Endothelial cell of umbilical vein (primary cell): Measurements from ENCODE around the gene TADA2B. TPM values are rescaled to one million over a fixed set of nuclear protein-coding genes. Genes with fewer than 3 reads are reported as not detected.

ENCODE experiments used
- BruUV-seq: library from RNA; stranded (reverse); fragments of 400-500 nt; replicated peaks from 2 replicates; lab custom pipeline; 2021; lab: Mats Ljungman, UMichigan
- CTCF ChIA-PET: fragments of 300-600, 350-600 bp; sonication (Branson Sonifier 250); formaldehyde crosslinking; loops from one replicate; lab custom pipeline; 2021; ENCODE audit warnings: antibody characterized with exemption, inconsistent platforms; lab: Charles Lee
- POLR2A ChIA-PET: fragments of 300-600, 350-600 bp; sonication (Branson Sonifier 250); formaldehyde crosslinking; loops from one replicate; lab custom pipeline; 2021; ENCODE audit warnings: antibody characterized with exemption, inconsistent platforms; lab: Charles Lee
- DNase-seq: peaks from one replicate; pipeline ENCODE4 v3.0.0-alpha.2; 2011; ENCODE audit warnings: low read depth, low spot score
- FAIRE-seq: peaks from 2 replicates; lab custom pipeline; 2011; peaks lifted over from hg19 to GRCh38; lab: Jason Lieb, UNC
- H2AFZ ChIP-seq: 2 replicates; pipeline ENCODE4 v1.6.0; 2012; ENCODE audit warnings: low read depth, low read length, control low read depth, inconsistent platforms
- H3K27ac ChIP-seq: 2 replicates; pipeline ENCODE4 v1.5.1; 2011; ENCODE audit warnings: low read depth, mild to moderate bottlenecking, control low read depth, low read length, moderate library complexity; ENCODE audit not compliant: insufficient read depth
- H3K27me3 ChIP-seq, 2 experiments: 2 replicates each; pipeline versions ENCODE4 v1.6.0 to v1.6.1; 2011; ENCODE audit warnings: low read length in 2 of 2, mixed read lengths in 1 of 2; ENCODE audit not compliant: control insufficient read depth in 2 of 2, insufficient read depth in 2 of 2
- H3K36me3 ChIP-seq, 2 experiments: 2 replicates in 1 of 2; 3 replicates in 1 of 2; pipeline ENCODE4 v1.5.1; 2011; ENCODE audit warnings: low read length in 2 of 2, mild to moderate bottlenecking in 1 of 2, moderate library complexity in 1 of 2; ENCODE audit not compliant: control insufficient read depth in 2 of 2, insufficient read depth in 2 of 2; ENCODE audit errors: extremely low read depth in 1 of 2
- H3K4me1 ChIP-seq: 3 replicates; pipeline ENCODE4 v1.5.1; 2011; ENCODE audit warnings: mild to moderate bottlenecking, low read length; ENCODE audit not compliant: control insufficient read depth, insufficient read depth; ENCODE audit errors: extremely low read depth
- H3K4me2 ChIP-seq: 2 replicates; pipeline ENCODE4 v1.6.1; 2011; ENCODE audit warnings: low read length, control low read depth, mixed read lengths; ENCODE audit not compliant: insufficient read depth
- H3K4me3 ChIP-seq, 3 experiments: fragments of 200-600 bp in 1 of 3; sonication (generic), shearing (Covaris generic) in 1 of 3; replicated peaks in 1 of 3; 2 replicates each; pipeline ENCODE4 v1.5.1; 2011 to 2016; ENCODE audit warnings: control low read depth in 3 of 3, low read length in 3 of 3, mild to moderate bottlenecking in 2 of 3, inconsistent platforms in 1 of 3, low read depth in 1 of 3, moderate library complexity in 1 of 3; ENCODE audit not compliant: insufficient read depth in 1 of 3
- H3K79me2 ChIP-seq: 2 replicates; pipeline ENCODE4 v1.6.0; 2012; ENCODE audit warnings: low read length, inconsistent platforms; ENCODE audit not compliant: control insufficient read depth, insufficient read depth
- H3K9ac ChIP-seq: replicated peaks from 2 replicates; pipeline ENCODE3; 2011; ENCODE audit warnings: low read length, control low read depth; ENCODE audit not compliant: insufficient read depth; ENCODE audit errors: extremely low read depth
- H3K9me1 ChIP-seq: replicated peaks from 3 replicates; pipeline ENCODE4 v1.6.0; 2011; ENCODE audit warnings: mild to moderate bottlenecking, low read length; ENCODE audit not compliant: control insufficient read depth, insufficient read depth; ENCODE audit errors: extremely low read depth
- H3K9me3 ChIP-seq: replicated peaks from 2 replicates; pipeline ENCODE4 v1.5.1; 2012; ENCODE audit warnings: low read length, inconsistent platforms; ENCODE audit not compliant: control insufficient read depth, insufficient read depth
- H4K20me1 ChIP-seq: replicated peaks from 2 replicates; pipeline ENCODE3; 2011; ENCODE audit warnings: mild to moderate bottlenecking, low read length; ENCODE audit not compliant: control insufficient read depth, insufficient read depth; ENCODE audit errors: extremely low read depth
- EZH2 ChIP-seq: IDR thresholded peaks from 2 replicates; pipeline ENCODE4 v1.6.1; 2012; ENCODE audit warnings: borderline replicate concordance, low read depth, mild to moderate bottlenecking, moderate library complexity, low read length, inconsistent platforms; ENCODE audit not compliant: severe bottlenecking
- FOS ChIP-seq: IDR thresholded peaks from 2 replicates; pipeline ENCODE4 v1.6.1; 2011; ENCODE audit warnings: mild to moderate bottlenecking, low read length, moderate library complexity, borderline replicate concordance; ENCODE audit not compliant: insufficient read depth
- POLR2A ChIP-seq: IDR thresholded peaks from 2 replicates; pipeline ENCODE4 v1.6.1; 2012; ENCODE audit warnings: low read depth, mild to moderate bottlenecking, control low read depth, low read length
- POLR2AphosphoS5 ChIP-seq: IDR thresholded peaks from 2 replicates; pipeline ENCODE4 v1.6.1; 2012; ENCODE audit warnings: low read depth, mild to moderate bottlenecking, control low read depth, low read length, moderate library complexity; ENCODE audit not compliant: insufficient read depth
- dilution Hi-C: fragments of 300-500 bp; cut with MboI; formaldehyde crosslinking; loops from one replicate; pipeline ENCODE4 v1.15.0; 2019; ENCODE audit warnings: low sequenced_read_pairs; ENCODE audit not compliant: extremely low pct_ligation_motif_present
- intact Hi-C: fragments of 100-400 bp; cut with micrococcal nuclease; formaldehyde crosslinking; loops from one replicate; pipeline ENCODE4 v1.10.0; 2022
- polyA plus RNA-seq, 4 experiments: library from polyadenylated mRNA; depleted of rRNA in 3 of 4; stranded (reverse) in 3 of 4; unstranded in 1 of 4; fragments of >200 nt; gene quantifications; 2 replicates each; pipeline versions ENCODE4 v1.2.1 to v1.2.3, GENCODE V29; 2011 to 2012; ENCODE audit warnings: missing spikeins in 1 of 4
- total RNA-seq: library from RNA; stranded (reverse); gene quantifications from 2 replicates; pipeline ENCODE4 v1.2.3, GENCODE V29; 2021
- TF ChIP-seq, protein P1 (sequence below): IDR thresholded peaks from 2 replicates; pipeline ENCODE4 v1.6.1; 2011; ENCODE audit not compliant: insufficient read depth, insufficient read length
- TF ChIP-seq, protein P2 (sequence below), 2 donors: IDR thresholded peaks; 1 replicate in 1 of 2; 2 replicates in 1 of 2; pipeline ENCODE4 v1.5.1; 2011; ENCODE audit warnings: low read length in 2 of 2, mild to moderate bottlenecking in 2 of 2, moderate library complexity in 2 of 2, control low read depth in 1 of 2, inconsistent platforms in 1 of 2, low read depth in 1 of 2; ENCODE audit not compliant: insufficient read depth in 1 of 2; ENCODE audit errors: extremely low read depth in 1 of 2

The TADA2B gene
- total and polyA plus RNA-seq, 2 donors (not counting 3 experiments of a cell fraction or from before 2014, with no cell fraction given), result 5.5 to 11.5 TPM

DNA sequence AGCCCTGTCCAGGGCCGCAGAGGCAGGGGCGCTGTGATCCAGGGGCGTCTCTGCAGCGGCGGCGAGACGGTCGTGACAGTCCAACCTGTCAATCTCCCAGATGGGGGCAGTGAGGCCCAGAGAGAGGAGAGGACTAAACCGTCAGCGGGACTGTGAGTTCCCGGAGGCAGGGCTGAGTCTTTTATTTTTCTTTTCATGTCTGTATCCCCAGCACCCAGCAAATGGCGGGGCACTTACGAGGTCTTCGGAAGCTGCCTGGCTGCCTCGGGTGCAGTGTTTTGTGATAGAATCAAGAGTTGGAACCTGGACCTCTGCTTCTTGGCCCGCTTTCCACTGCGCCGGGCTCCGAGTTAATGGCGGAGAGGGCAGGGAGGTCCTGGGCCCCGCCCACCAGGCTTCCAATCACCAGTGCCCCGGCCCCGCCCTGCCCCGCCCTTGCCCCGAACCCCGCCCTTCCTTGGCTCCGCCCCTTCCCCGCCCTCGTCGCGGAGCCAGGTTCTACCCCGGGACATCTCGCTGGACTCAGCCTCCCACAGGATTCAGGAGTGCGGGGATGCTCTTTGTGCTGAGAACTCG lies 59.9 kb downstream of the TADA2B start:
- dilution Hi-C loops, result no loop called here
- DNase-seq (no peak), FAIRE-seq (peak; percentile 88)
- H3K27me3 ChIP-seq, result peaks cover 0 to 6% of the 10 kb centered on the region in 2 experiments
- BruUV-seq, result TSS peak; percentile 88
- H3K27ac ChIP-seq, result no peak overlapping the region
- H3K9ac ChIP-seq, result peak overlapping the region; percentile 11
- peaks cover 8% of the 10 kb centered on the region for H3K4me1 ChIP-seq
- H3K4me3 ChIP-seq, result peak overlapping the region; percentile 29 to 58 (median 48)
- H4K20me1 ChIP-seq, result no peaks in the 10 kb centered on the region
- no peaks in the 10 kb centered on the region for H3K79me2 ChIP-seq
- intact Hi-C loops, result loop anchor here (5.0 kb wide), 1 partner anchor 54 kb away; no protein-coding TSS in a partner anchor
- peak overlapping the region; percentile 97 for H2AFZ ChIP-seq
- no peaks in the 10 kb centered on the region for H3K9me3 ChIP-seq
- H3K4me2 ChIP-seq, result peak overlapping the region; percentile 77
- TF ChIP-seq POLR2A (peak; percentile 52), FOS (no peak), POLR2AphosphoS5 (peak; percentile 38)
- TF ChIP-seq, protein P1, sequence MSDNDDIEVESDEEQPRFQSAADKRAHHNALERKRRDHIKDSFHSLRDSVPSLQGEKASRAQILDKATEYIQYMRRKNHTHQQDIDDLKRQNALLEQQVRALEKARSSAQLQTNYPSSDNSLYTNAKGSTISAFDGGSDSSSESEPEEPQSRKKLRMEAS, result no peak
- H3K9me1 ChIP-seq, result no peaks in the 10 kb centered on the region
- no peaks in the 10 kb centered on the region for H3K36me3 ChIP-seq
- ChIA-PET POLR2A (no interaction called here), CTCF (interaction anchor here (1.1 to 2.1 kb wide), 5 partner anchors 14 to 232 kb away, joined by 3 to 8 read pairs (median 4); partner anchors contain the start of gene TADA2B)

DNA sequence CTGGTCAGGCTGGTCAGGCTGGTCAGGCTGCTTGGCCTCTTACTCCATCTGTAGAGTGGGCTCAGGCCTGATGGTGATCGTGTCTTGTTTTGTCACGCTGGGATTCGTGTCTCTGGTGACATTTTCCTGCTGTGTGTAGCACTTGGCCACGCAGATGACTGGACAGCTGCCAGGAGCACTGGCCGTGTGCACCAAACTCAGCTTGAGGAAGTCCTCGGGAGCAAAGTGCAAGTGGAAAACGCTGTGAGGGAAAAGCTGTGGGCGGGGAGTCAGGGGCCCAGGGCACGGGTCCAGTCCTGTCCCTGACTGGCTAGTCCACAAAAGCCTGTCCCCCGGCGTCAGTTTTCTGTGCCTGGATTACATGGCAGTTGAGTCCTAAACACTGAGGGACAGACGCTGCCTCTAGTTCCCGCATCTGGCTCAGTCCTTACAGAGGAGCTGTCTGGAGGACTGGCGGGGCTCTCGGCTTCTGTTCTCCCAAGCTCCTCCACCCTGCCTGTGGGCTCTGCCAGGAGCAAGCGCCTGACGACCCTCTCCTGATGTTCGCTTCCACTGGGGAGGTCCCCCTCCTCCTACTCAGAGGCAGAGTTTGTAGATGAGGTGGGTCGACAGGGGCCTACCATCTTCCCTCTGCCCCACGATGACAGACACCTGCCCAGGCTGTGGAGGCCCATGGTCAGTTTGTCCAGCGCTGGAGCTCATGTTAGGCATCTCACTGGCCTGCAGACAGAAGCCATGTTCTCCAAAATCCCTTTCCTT lies 60.6 kb downstream of the TADA2B start:
- intact Hi-C loops, result loop anchor here (5.0 kb wide), 1 partner anchor 54 kb away; no protein-coding TSS in a partner anchor
- peak; percentile 47 for FAIRE-seq
- Histone ChIP-seq H3K36me3 (no peaks in the 10 kb centered on the region), H3K4me2 (peak overlapping the region; percentile 77), H3K9ac (no peak overlapping the region), H3K9me3 (no peaks in the 10 kb centered on the region), H3K27me3 (no peaks in the 10 kb centered on the region), H3K27ac (no peak overlapping the region), H3K79me2 (no peaks in the 10 kb centered on the region), H3K9me1 (no peaks in the 10 kb centered on the region), H2AFZ (peak overlapping the region; percentile 97), H3K4me3 (peak overlapping the region in 1 of 3 experiments; percentile 48), H4K20me1 (no peaks in the 10 kb centered on the region), H3K4me1 (peaks cover 8% of the 10 kb centered on the region)
- CTCF ChIA-PET, result interaction anchor here (1.2 to 2.1 kb wide), 4 partner anchors 20 to 231 kb away, joined by 3 to 8 read pairs (median 4); partner anchors contain the start of gene TADA2B
- no peak for TF ChIP-seq EZH2
- TF ChIP-seq, protein P2, sequence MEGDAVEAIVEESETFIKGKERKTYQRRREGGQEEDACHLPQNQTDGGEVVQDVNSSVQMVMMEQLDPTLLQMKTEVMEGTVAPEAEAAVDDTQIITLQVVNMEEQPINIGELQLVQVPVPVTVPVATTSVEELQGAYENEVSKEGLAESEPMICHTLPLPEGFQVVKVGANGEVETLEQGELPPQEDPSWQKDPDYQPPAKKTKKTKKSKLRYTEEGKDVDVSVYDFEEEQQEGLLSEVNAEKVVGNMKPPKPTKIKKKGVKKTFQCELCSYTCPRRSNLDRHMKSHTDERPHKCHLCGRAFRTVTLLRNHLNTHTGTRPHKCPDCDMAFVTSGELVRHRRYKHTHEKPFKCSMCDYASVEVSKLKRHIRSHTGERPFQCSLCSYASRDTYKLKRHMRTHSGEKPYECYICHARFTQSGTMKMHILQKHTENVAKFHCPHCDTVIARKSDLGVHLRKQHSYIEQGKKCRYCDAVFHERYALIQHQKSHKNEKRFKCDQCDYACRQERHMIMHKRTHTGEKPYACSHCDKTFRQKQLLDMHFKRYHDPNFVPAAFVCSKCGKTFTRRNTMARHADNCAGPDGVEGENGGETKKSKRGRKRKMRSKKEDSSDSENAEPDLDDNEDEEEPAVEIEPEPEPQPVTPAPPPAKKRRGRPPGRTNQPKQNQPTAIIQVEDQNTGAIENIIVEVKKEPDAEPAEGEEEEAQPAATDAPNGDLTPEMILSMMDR (IDR thresholded peaks at IDR 0.05; ENCODE audit: extremely low read depth in 1 of 2, insufficient read depth in 1 of 2, low read depth in 1 of 2, low read length in 2 of 2), result no peak
- POLR2A ChIA-PET, result no interaction called here
- no TSS peak for BruUV-seq
- DNase-seq, result peak; percentile 52
- dilution Hi-C loops, result no loop called here
